Measurements from ENCODE around the gene DGKQ.
"Not testable (repeated sequence)": the region's sequence is repeated elsewhere in the genome, so short reads cannot be mapped to it uniquely, and the experiment has no call there.

GRCh38 chr4:999240-999863 is 26.0 kb upstream of the DGKQ start:
- not testable (repeated sequence) for TF ChIP-seq FOSL1 (IDR thresholded peaks at IDR 0.05; ENCODE audit: low read depth); POLR2A (IDR thresholded peaks at IDR 0.05; ENCODE audit: borderline replicate concordance, extremely low read depth, insufficient read depth, insufficient read length); CTCF (IDR thresholded peaks at IDR 0.05 in 2 of 3, conservative IDR thresholded peaks at IDR 0.05 in 1 of 3; ENCODE audit: borderline replicate concordance in 1 of 3, insufficient read depth in 1 of 3, low read depth in 2 of 3, low read length in 2 of 3); EZH2phosphoT487 (IDR thresholded peaks at IDR 0.05; ENCODE audit: borderline replicate concordance); SP1 (IDR thresholded peaks at IDR 0.05; ENCODE audit: low read depth)
